Fibroblast of skin of right quadriceps (primary cell): ENCODE measurements around the gene ZFP14.

Experiments
- DNase-seq: peaks from one replicate; pipeline ENCODE4 v3.0.0-alpha.2; 2013

ZFP14 gene

DNA sequence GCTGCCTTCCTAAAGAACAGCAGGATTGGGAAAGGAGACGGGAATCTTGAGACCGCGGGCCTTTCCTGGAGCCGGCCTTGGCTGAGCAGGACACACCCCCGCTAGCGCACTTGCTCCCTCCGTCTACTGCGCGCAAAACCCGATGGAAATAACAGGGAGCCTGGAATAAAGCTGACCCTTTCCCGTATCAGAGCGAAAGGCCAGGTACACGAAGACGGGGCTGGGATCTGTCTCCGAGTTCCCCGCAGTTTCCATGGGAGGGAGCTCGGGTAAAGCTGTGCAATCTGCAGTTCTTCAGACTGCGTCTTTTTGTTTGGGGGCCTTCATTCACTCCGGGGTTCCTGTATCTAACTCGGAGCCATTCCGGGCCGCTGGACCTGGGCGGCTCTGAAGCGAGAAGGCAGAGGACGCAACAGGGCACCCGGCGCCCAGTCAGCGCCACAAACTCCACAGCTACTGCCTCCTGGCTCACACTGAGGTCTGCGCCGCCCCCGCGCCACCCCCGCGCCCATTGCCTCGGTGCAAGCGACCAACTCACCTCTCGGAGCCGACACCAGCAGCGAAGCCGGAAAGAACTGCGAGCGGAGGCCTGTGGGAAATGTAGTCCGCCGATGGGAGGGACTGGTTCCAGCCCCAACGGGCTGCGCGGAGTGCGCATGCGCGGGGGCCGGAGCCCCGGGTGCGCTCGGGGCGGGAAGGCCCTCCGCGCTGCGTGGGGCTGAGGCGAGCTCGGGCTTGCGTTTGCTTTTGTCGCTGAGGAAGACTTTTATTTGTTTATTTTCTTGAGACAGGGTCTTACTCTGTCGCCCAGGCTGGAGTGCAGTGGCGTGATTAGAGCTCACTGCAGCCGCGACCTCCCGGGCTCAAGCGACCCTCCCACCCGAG lies at the start of gene ZFP14:
ZFP14 (minus strand) TSS at position 577 of the 885 bp plus-strand sequence. CDS start 11,309 bp downstream, outside the sequence.
- peak; percentile 93 for DNase-seq

- no peak for DNase-seq
Measured at GRCh38 chr19:36423925-36424324, 44.9 kb upstream of the ZFP14 start.

DNA sequence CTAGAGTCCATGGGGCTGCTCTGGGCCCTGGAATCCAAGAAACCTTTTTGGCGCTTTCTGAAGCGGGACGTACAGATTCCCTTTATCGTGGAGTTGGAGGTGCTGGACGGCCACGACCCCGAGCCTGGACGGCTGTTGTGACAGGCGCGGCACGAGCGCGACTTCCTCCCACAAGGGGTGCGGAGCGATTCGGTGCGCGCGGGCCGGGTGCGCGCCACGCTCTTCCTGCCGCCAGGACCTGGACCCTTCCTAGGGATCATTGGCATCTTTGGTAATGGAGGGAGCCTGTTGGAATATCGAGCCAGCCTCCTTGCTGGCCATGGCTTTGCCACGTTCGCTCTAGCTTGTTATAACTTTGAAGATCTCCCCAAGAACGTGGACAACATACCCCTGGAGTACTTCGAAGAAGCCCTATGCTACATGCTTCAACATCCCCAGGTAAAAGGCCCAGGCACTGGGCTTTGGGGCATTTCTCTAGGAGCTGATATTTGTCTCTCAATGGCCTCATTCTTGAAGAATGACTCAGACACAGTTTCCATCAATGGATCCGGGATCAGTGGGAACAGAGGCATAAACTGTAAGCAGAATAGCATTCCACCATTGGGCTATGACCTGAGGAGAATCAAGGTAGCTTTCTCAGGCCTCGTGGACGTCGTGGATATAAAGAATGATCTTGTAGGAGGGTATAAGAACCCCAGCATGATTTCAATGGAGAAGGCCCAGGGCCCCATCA lies 42.9 kb upstream of the ZFP14 start:
- DNase-seq: no peak

DNA sequence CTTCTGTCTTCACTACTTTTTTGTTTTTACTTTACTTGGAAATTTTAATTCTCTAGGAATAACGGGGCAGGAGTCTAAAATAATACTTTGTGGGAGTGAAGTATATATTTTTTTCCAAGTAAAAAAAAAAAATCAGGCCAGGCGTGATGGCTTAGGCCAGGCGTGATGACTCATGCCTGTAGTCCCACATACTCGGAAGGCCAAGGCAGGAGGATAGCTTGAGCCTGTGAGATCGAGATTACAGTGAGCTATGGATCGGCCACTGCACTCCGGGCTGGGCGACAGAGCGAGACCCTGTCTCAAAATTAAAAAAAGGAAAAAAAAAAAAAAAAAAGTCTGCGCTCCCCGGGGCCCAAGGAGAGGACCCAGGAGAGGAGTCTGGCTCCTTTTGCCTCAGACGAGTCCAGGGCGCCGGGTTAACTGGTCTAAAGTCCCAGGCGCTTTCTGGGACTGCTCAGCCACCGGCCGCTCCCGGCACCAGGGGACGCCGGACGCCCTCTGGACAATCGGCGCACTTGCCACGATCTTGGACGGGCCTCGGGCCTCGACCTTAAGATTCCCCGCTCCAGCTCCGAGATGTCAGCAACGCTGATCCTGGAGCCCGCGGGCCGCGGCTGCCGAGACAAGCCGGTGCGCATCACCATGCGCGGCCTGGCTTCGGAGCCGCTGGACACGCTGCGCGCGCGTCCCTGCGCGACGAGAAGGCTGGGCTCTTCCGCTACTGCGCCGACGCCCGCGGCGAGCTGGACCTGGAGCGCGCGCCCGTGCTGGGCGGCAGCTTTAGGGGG lies 42.2 kb upstream of the ZFP14 start:
- peak; percentile 8 for DNase-seq

GRCh38 chr19:36418287-36419001 lies 39.4 kb upstream of the ZFP14 start, which contains the start of gene ZFP82:
TSS of gene ZFP82 (minus strand) at chr19:36418644. CDS start at chr19:36409789, 8,855 bp downstream.
- DNase-seq: peak; percentile 83

DNA sequence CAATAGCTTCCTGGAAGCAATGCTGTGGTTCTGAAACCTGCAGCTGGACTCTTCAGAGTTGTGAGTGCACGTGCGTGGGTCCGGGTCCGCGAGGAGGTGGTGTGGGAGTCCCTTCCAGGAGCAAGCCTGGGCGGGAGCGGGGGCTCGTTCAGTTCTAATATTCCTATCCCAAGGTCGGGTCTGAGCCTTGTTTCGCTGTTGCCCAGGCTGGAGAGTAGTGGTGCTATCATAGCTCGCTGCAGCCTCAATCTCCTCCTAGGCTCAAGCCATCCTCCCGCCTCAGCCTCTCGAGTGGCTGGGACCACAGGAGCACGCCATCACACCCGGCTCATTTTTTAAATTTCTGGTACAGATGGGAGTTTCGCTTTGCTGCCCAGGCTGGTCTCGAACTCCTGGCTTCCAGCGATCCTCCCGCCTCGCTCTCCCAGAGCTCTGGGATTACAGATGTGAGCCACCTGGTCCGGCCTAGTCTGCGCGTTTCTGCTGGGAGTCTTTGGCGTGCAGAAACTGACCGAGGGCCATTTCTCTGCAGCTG lies 38.8 kb upstream of the ZFP14 start:
- DNase-seq: no peak

GRCh38 chr19:36409841-36410240 lies 30.8 kb upstream of the ZFP14 start:
- no peak for DNase-seq

DNA sequence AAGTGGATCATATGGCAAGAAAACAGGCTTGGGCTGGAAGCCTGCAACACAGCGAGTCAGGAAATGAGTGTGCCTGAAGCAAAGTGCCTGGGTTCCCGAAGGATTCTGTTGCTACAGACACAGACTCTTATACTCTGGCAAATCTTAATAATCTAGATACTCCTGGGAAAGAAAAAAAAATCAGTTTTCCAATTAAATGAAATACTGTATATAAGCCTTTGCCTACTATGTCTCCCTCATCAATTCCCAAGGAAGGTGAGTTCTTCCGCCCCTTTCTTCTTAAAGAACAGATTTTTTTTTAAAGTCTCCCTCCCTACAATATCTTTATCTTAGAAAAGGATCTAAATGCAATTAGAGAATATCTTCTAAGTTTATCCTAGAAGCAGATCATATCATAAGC lies 29.1 kb upstream of the ZFP14 start:
- DNase-seq: no peak

GRCh38 chr19:36404498-36404897 lies 25.5 kb upstream of the ZFP14 start:
- no peak for DNase-seq

GRCh38 chr19:36401475-36401874 lies 22.5 kb upstream of the ZFP14 start:
- DNase-seq: no peak

GRCh38 chr19:36398571-36398970 lies 19.6 kb upstream of the ZFP14 start:
- DNase-seq: no peak

DNA sequence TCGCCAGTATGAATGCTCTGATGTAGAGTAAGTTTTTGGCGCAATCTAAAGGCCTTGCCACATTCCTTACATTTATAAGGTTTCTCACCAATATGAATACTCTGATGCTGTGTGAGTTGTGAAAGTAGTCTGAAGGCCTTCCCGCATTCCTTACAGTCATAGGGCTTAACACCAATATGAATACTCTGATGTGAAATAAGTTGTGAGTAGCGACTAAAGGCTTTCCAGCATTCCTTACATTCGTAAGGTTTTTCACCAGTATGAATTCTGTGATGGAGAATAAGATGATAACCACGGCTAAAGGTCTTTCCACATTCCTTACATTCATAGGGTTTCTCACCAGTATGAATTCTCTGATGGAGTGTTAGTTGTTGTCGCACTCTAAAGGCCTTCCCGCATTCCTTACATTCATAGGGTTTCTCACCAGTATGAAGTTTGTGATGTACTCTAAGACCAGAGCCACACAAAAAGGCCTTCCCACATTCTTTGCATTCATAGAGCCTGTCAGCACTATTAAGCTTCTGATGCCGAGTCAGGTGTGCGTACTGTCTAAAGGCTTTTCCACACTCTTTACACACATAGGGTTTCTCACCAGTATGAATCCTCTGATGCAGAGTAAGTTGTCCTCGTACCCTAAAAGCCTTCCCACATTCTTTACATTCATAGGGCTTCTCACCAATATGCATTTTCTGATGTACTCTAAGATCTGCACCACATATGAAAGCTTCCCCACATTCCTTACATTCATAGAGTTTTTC lies 14.1 kb upstream of the ZFP14 start:
- DNase-seq: no peak

- no peak for DNase-seq
Measured at GRCh38 chr19:36379510-36379819, 464 bp upstream of the ZFP14 start.

DNA sequence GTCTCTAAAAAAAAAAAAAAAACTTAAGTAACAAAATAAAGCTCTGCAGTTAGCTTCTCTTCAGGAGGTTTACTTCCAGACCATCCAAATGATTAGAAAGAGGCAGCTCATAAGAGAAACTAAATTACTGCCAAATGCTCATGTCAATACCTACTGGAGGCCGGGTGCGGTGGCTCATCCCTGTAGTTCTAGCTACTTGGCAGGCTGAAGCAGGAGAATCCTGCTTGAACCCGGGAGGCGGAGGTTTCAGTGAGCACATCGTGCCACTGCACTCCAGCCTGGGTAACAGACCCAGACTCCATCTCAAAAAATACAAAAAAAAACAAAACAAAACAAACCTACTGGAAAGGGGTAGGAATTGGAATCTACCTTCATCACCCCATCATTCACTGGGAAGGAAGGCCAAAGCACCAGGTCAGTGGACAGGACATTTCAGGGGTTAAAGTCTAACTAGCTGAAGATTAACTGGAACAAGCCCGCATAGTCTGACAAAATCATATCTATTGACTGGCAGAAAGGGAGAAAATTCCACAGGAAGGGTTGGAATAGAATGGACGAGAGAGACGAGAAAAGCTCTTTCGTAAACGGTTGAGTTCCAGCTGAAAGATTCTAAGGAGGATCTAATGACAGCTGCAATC lies 1.3 kb downstream of the ZFP14 start:
- DNase-seq: no peak

GRCh38 chr19:36373638-36374156 lies 5.3 kb downstream of the ZFP14 start:
- no peak for DNase-seq

DNA sequence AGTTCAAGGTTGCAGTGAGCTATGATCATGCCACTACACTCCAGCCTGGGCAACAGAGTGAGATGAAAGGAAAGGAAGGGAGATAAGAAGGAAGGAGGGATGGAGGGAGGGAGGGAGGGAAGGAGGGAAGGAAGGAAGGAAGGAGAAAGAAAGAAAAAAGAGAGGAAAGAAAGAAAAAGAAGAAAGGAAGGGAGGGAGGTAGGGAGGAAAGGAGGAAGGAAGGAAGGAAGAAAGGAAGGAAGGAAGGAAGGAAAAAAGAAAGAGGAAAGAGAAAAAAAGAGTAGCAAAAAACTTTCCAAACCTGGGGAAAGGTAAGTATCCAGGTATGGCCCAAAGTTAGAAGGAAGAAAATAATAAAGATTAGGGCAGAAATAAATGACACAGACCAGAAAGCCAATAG lies 7.1 kb downstream of the ZFP14 start:
- no peak for DNase-seq

- no peak for DNase-seq
Measured at GRCh38 chr19:36363845-36364244, 15.2 kb downstream of the ZFP14 start.

DNA sequence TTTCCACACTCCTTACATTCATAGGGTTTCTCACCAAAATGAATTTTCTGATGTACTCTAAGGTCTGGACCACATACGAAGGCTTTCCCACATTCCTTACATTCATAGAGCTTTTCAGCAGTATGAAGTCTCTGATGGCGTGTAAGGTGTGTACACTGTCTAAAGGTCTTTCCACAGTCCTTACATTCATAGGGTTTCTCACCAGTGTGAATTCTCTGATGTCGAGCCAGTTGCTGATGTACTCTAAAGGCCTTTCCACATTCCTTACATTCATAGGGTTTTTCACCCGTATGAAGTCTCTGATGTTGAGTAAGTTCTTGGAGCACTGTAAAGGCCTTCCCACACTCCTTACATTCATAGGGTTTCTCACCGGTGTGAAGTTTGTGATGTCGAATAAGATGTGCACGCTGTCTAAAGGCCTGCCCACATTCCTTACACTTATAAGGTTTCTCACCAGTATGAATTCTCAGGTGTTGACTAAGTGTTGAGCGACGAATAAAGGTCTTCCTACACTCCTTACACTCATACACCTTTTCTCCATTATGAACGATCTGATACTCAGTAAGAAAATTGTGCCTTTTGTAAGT lies 38.1 kb downstream of the ZFP14 start:
- no peak for DNase-seq

DNA sequence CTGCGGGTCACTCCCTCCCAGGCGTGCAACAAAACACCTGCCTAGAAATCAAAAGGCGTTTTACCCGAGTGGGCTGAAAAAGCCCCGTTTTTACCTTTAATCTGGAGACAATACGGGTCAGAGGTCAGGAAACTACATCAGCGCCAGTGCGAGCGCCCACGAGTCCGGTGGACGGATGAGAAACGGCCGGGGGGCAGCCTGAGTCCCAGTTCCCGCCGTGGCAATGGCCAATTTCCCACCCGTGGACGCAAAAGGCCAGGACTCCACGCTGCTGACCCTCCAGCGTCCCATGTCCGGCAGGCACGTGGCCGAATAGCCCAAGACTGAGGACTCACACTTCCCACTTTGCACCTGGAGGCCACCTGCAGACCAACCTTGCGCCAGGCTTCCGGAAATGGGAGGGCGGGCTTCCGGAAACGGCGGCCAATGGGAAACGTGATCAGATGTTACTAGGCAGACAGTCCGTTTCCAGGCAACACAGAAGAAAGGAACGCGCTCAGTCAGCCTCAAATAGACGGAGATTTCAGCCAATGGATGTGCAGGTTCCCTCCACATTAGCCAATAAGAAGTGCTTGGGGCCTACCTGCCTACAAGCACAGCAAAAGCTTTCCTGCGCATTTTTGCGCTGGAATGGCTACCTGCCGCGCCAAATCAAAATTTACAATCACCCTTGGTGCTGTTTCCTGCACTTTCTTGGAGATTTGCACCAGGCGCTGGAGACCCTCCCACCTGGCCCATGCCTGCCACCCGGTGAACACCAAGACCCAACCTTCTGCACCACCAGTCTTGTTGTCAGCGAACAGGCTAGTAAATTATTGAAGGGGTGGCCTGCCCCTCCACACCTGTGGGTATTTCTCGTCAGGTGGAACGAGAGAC lies 47.4 kb downstream of the ZFP14 start:
- DNase-seq: peak; percentile 93
